Subcutaneous adipose tissue (tissue), 4 donors: ENCODE results near the gene FANCM. TPM values are rescaled to one million over a fixed set of nuclear protein-coding genes. Genes with fewer than 3 reads are reported as not detected.

Experiments used
- total RNA-seq, 4 donors: library from RNA; depleted of rRNA; stranded (reverse); fragments of >200 nt; gene quantifications; one replicate each; pipeline ENCODE4 v1.1.0, GENCODE V29; 2016
- TF ChIP-seq, protein P1 (sequence below): fragments of 450-650 bp; IDR thresholded peaks from one replicate; pipeline ENCODE4 v1.5.1; 2016; ENCODE audit warnings: low read depth, mild to moderate bottlenecking, control low read depth, antibody characterized with exemption, moderate library complexity

FANCM gene
- 10 to 100 TPM in 2 of 4 donors, 1 to 10 TPM in 2; 5.3 to 11.0 (median 8.4) TPM for total RNA-seq

GRCh38 chr14:45135659-45136395 lies at the start of gene FANCM:
FANCM (plus strand) TSS chr14:45135930; CDS start chr14:45136032, 102 bp downstream.
- TF ChIP-seq, protein P1, sequence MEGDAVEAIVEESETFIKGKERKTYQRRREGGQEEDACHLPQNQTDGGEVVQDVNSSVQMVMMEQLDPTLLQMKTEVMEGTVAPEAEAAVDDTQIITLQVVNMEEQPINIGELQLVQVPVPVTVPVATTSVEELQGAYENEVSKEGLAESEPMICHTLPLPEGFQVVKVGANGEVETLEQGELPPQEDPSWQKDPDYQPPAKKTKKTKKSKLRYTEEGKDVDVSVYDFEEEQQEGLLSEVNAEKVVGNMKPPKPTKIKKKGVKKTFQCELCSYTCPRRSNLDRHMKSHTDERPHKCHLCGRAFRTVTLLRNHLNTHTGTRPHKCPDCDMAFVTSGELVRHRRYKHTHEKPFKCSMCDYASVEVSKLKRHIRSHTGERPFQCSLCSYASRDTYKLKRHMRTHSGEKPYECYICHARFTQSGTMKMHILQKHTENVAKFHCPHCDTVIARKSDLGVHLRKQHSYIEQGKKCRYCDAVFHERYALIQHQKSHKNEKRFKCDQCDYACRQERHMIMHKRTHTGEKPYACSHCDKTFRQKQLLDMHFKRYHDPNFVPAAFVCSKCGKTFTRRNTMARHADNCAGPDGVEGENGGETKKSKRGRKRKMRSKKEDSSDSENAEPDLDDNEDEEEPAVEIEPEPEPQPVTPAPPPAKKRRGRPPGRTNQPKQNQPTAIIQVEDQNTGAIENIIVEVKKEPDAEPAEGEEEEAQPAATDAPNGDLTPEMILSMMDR: no peak

- TF ChIP-seq, protein P1: no peak
These were observed 45.9 kb upstream of the FANCM start for GRCh38 chr14:45089813-45090212.

GRCh38 chr14:45091710-45092109 lies 44.0 kb upstream of the FANCM start:
- TF ChIP-seq, protein P1: no peak

DNA sequence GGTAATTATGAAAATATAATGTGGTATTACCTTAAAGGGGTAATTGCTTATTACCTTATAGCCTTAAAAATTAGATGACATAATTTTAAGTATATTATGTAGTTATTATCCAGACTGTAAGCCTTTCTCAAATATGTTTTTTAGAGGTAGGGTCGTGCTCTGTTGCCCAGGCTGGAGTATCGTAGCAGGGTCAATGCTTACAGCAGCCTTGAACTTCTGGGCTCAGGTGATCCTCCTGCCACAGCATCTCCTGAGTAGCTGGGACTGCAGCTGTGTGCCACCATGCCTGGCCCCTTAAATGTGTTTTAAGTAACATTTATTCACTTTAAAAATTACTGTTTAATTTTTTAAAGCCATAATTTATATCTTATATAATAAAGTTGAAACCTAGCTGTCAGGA lies 41.5 kb upstream of the FANCM start:
- TF ChIP-seq, protein P1: no peak

DNA sequence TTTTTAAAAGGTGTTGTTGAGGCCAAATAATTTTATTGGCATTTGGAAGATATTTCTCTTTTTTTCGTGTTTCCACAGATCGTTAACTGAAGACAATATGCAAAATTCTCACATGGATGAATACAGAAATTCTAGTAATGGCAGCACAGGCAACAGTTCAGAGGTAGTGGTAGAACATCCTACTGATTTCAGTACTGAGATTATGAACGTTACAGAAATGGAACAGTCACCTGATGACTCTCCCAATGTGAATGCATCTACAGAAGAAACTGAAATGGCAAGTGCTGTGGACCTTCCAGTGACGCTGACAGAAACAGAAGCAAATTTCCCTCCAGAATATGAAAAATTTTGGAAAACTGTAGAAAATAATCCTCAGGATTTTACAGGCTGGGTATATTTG lies 40.6 kb upstream of the FANCM start:
- TF ChIP-seq, protein P1: no peak

DNA sequence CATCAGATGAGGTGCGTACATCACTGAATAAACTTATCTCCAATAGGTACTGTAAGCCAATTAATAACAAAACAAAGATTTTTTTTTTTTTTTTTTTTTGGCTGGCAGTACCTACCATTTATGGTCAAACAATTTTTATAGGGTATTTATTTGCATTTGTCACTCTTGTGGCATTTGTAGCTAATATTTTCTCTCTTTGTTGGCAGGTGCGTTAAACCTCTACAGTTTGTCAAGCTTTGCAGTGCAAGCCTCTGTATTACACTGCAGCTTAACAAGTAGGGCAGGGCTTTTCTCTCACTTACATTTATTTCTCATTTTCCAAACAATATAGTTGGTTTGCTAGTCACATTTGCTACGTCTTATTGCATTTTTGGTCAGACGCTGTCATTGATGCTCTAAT lies 39.5 kb upstream of the FANCM start:
- TF ChIP-seq, protein P1: no peak

GRCh38 chr14:45103806-45104205 lies 31.9 kb upstream of the FANCM start:
- TF ChIP-seq, protein P1: no peak
